ENCODE results near the gene PTGIS.
"Not testable (repeated sequence)": the region's sequence is repeated elsewhere in the genome, so short reads cannot be mapped to it uniquely, and the experiment has no call there.

DNA sequence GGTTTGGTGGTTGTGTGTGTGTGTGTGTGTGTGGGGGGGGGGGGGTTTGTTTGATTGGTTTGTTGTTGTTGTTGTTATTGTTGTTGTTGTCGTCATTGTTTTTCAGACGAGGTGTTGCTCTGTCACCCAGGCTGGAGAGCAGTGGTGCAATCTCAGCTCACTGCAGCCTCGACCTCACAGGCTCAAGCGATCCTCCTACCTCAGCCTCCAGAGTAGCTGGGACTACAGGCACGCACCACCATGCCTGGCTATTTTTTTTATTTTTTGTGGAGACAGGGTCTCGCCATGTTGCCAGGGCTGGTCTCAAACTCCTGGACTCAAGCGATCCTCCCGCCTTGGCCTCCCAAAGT, 47.1 kb upstream of the PTGIS start:
- TF ChIP-seq, protein P1, sequence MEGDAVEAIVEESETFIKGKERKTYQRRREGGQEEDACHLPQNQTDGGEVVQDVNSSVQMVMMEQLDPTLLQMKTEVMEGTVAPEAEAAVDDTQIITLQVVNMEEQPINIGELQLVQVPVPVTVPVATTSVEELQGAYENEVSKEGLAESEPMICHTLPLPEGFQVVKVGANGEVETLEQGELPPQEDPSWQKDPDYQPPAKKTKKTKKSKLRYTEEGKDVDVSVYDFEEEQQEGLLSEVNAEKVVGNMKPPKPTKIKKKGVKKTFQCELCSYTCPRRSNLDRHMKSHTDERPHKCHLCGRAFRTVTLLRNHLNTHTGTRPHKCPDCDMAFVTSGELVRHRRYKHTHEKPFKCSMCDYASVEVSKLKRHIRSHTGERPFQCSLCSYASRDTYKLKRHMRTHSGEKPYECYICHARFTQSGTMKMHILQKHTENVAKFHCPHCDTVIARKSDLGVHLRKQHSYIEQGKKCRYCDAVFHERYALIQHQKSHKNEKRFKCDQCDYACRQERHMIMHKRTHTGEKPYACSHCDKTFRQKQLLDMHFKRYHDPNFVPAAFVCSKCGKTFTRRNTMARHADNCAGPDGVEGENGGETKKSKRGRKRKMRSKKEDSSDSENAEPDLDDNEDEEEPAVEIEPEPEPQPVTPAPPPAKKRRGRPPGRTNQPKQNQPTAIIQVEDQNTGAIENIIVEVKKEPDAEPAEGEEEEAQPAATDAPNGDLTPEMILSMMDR (optimal IDR thresholded peaks at IDR 0.05 in 1 of 3, IDR thresholded peaks at IDR 0.05 in 1 of 3, conservative IDR thresholded peaks at IDR 0.05 in 1 of 3; ENCODE audit: extremely low read depth in 1 of 3, insufficient read depth in 2 of 3, low read length in 3 of 3), result not testable (repeated sequence)
- TF ChIP-seq EZH2 (IDR thresholded peaks at IDR 0.05; ENCODE audit: low read length), result not testable (repeated sequence)

Data from keratinocyte (primary cell).